ENCODE data around the gene BIRC2.

The BIRC2 gene

DNA sequence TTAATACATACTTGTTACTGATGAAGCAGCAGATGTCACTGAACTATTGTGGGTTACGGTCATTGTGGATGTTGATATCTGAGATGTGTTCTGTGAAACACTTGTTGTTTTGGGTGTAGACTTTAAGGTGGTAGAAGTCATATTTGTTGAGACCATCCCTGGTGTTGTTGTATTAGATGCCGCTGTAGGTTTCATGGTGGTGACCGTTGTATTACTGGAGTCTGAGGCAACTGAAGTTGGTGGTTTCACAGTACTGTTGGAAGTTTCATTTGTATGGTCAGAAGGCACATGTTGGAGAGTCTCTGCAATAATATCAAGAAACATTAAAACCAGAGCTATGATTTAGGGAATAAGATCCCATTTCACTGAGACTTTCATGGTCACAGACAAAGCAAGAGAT is 54.9 kb downstream of the BIRC2 start:
- Histone ChIP-seq H4K20me1 (ENCODE audit: insufficient read depth, low read length) (no peaks in the 10 kb centered on the region), H3F3A (ENCODE audit: insufficient read depth, low read length) (peaks cover 9% of the 10 kb centered on the region), H3K4me3 (ENCODE audit: low read depth, low read length, poor library complexity, severe bottlenecking) (no peak overlapping the region), H3K27ac (ENCODE audit: low read depth, low read length, poor library complexity, severe bottlenecking) (no peak overlapping the region), H3K9me2 (ENCODE audit: low read depth, low read length) (no peaks in the 10 kb centered on the region), H3K27me3 (ENCODE audit: insufficient read depth, low read length) (no peaks in the 10 kb centered on the region), H3K4me2 (ENCODE audit: low read length) (no peak overlapping the region), H3K9me3 (ENCODE audit: low read length) (no peaks in the 10 kb centered on the region), H3K36me3 (ENCODE audit: insufficient read depth, low read length) (peaks cover 80% of the 10 kb centered on the region), H2AFZ (ENCODE audit: low read length) (no peak overlapping the region), H3K9ac (ENCODE audit: low read length) (no peak overlapping the region), H3K79me2 (ENCODE audit: insufficient read depth, low read length) (peaks cover 16% of the 10 kb centered on the region), H3K4me1 (ENCODE audit: insufficient read depth, low read length, severe bottlenecking) (peaks cover 11% of the 10 kb centered on the region)
- TF ChIP-seq CTCF (IDR thresholded peaks at IDR 0.05; ENCODE audit: low read length) (no peak), EZH2 (IDR thresholded peaks at IDR 0.05; ENCODE audit: borderline replicate concordance, low read length) (no peak)

- TF ChIP-seq CTCF (IDR thresholded peaks at IDR 0.05; ENCODE audit: low read length) (no peak), EZH2 (IDR thresholded peaks at IDR 0.05; ENCODE audit: borderline replicate concordance, low read length) (no peak)
- Histone ChIP-seq H3K27me3 (ENCODE audit: insufficient read depth, low read length) (no peaks in the 10 kb centered on the region), H3K4me2 (ENCODE audit: low read length) (no peak overlapping the region), H3K9ac (ENCODE audit: low read length) (no peak overlapping the region), H3K79me2 (ENCODE audit: insufficient read depth, low read length) (peaks cover 23% of the 10 kb centered on the region), H3K27ac (ENCODE audit: low read depth, low read length, poor library complexity, severe bottlenecking) (no peak overlapping the region), H3K36me3 (ENCODE audit: insufficient read depth, low read length) (peaks cover 79% of the 10 kb centered on the region), H3K4me1 (ENCODE audit: insufficient read depth, low read length, severe bottlenecking) (peaks cover 11% of the 10 kb centered on the region), H4K20me1 (ENCODE audit: insufficient read depth, low read length) (no peaks in the 10 kb centered on the region), H3K9me3 (ENCODE audit: low read length) (no peaks in the 10 kb centered on the region), H3K4me3 (ENCODE audit: low read depth, low read length, poor library complexity, severe bottlenecking) (no peak overlapping the region), H3F3A (ENCODE audit: insufficient read depth, low read length) (peaks cover 9% of the 10 kb centered on the region), H3K9me2 (ENCODE audit: low read depth, low read length) (no peaks in the 10 kb centered on the region), H2AFZ (ENCODE audit: low read length) (no peak overlapping the region)
These were observed 55.5 kb downstream of the BIRC2 start for GRCh38 chr11:102402548-102402947.

DNA sequence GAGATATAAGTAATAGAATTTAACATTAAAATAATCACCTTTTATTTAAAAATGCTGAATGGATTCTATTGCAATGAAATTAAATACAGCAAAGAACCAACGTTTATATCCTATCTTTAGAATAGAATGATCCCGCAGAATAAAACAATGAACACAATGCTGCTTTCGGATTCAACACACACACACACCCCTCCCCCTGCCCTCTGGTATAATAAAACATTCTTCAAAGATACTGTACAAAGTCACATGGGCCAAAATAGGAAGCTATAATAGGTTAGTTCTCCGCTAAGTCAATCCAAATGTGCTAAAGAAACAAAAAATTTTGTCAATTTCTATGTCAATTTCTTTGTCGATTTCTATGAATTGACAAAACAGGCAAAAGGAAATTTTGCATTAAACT is 58.5 kb downstream of the BIRC2 start:
- peaks cover 52% of the 10 kb centered on the region for H3K79me2 ChIP-seq (ENCODE audit: insufficient read depth, low read length)
- peaks cover 74% of the 10 kb centered on the region for H3K36me3 ChIP-seq (ENCODE audit: insufficient read depth, low read length)
- H3K4me2 ChIP-seq (ENCODE audit: low read length) = no peak overlapping the region

More for the DNA sequence above, 58.5 kb downstream of the BIRC2 start:
- H4K20me1 ChIP-seq (ENCODE audit: insufficient read depth, low read length) = peaks cover 2% of the 10 kb centered on the region; the same call in 1 of the 2 replicates
- H3K9ac ChIP-seq (ENCODE audit: low read length) = no peak overlapping the region
- no peaks in the 10 kb centered on the region for H3K9me3 ChIP-seq (ENCODE audit: low read length)
- H3K9me2 ChIP-seq (ENCODE audit: low read depth, low read length) = no peaks in the 10 kb centered on the region
- no peaks in the 10 kb centered on the region for H3K27me3 ChIP-seq (ENCODE audit: insufficient read depth, low read length)
- no peak overlapping the region for H3K27ac ChIP-seq (ENCODE audit: low read depth, low read length, poor library complexity, severe bottlenecking)
- peaks cover 9% of the 10 kb centered on the region for H3F3A ChIP-seq (ENCODE audit: insufficient read depth, low read length)
- TF ChIP-seq EZH2 (IDR thresholded peaks at IDR 0.05; ENCODE audit: borderline replicate concordance, low read length) (no peak), CTCF (IDR thresholded peaks at IDR 0.05; ENCODE audit: low read length) (no peak)
- H3K4me3 ChIP-seq (ENCODE audit: low read depth, low read length, poor library complexity, severe bottlenecking) = no peak overlapping the region
- no peak overlapping the region for H2AFZ ChIP-seq (ENCODE audit: low read length)
- peaks cover 17% of the 10 kb centered on the region for H3K4me1 ChIP-seq (ENCODE audit: insufficient read depth, low read length, severe bottlenecking)

Data from OCI-LY1 (cell line).